Right lobe of liver (tissue), 4 donors: ENCODE results near the gene BTBD18.

ENCODE experiments used
- POLR2A ChIP-seq: fragments of 450-650 bp; IDR thresholded peaks from one replicate; pipeline ENCODE4 v1.6.1; 2017; ENCODE audit warnings: antibody characterized with exemption, mild to moderate bottlenecking
- TF ChIP-seq, protein P1 (sequence below), 4 donors: fragments of 200-600 bp in 3 of 4; fragments of 450-650 bp in 1 of 4; IDR thresholded peaks; one replicate each; pipeline versions ENCODE4 v1.5.1 to v1.8.0; 2016 to 2022; ENCODE audit warnings: antibody characterized with exemption in 4 of 4, mild to moderate bottlenecking in 2 of 4
- donor health status: DM: no; HTN: no; CAD: no.
- donor health status: DM: no; HTN: no; CAD: no.
- donor health status: DM: no; HTN: yes; CAD: no.

DNA sequence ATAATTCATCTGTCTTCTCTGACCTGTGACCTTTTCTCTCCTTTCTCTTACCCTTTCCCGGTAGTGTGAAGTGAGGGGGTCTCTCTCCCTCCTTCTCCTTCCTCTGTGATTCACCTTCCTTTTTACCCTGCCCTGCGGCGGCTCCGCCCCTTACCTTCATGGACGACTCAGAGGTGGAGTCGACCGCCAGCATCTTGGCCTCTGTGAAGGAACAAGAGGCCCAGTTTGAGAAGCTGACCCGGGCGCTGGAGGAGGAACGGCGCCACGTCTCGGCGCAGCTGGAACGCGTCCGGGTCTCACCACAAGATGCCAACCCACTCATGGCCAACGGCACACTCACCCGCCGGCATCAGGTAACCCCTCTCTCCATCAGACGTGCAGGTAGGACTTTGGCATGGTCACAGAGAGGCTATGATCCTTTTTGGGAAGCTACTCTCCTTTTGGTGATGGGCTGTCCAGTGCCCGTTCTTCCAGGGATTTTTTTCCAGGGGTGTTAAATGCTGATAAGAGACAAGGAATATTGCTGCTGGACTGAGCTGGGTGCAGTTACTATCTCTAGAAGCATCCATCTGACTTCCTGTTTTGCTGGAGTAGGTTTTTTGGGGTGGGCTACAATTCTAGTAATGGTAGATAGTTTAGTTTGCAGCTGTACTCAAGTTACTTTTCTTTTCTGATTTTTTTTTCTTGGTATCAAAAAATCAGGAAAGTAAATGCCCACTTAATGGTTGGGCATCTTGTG, 39.9 kb upstream of the BTBD18 start:
- TF ChIP-seq, protein P1, sequence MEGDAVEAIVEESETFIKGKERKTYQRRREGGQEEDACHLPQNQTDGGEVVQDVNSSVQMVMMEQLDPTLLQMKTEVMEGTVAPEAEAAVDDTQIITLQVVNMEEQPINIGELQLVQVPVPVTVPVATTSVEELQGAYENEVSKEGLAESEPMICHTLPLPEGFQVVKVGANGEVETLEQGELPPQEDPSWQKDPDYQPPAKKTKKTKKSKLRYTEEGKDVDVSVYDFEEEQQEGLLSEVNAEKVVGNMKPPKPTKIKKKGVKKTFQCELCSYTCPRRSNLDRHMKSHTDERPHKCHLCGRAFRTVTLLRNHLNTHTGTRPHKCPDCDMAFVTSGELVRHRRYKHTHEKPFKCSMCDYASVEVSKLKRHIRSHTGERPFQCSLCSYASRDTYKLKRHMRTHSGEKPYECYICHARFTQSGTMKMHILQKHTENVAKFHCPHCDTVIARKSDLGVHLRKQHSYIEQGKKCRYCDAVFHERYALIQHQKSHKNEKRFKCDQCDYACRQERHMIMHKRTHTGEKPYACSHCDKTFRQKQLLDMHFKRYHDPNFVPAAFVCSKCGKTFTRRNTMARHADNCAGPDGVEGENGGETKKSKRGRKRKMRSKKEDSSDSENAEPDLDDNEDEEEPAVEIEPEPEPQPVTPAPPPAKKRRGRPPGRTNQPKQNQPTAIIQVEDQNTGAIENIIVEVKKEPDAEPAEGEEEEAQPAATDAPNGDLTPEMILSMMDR (IDR thresholded peaks at IDR 0.05): no peak
- no peak for TF ChIP-seq POLR2A
